Stimulated activated CD4-positive, alpha-beta T cell treated with anti-CD3 and anti-CD28 coated beads, Interleukin-4, amount 100 ng/mL, for 24 hours (primary cell): ENCODE measurements around the gene DNAAF9.
"Not testable (repeated sequence)": the region's sequence is repeated elsewhere in the genome, so short reads cannot be mapped to it uniquely, and the experiment has no call there.

Source experiments
- DNase-seq: peaks from one replicate; pipeline ENCODE4 v3.0.0-alpha.2; 2020

DNAAF9 gene

GRCh38 chr20:3407040-3407770, at the start of gene DNAAF9:
TSS of gene DNAAF9 (minus strand) at chr20:3407669. CDS start at chr20:3407557, 112 bp downstream.
- DNase-seq, result peak; percentile 46

GRCh38 chr20:3456648-3457047, 49.2 kb upstream of the DNAAF9 start:
- DNase-seq, result no peak

GRCh38 chr20:3454831-3455230, 47.4 kb upstream of the DNAAF9 start:
- DNase-seq, result no peak

GRCh38 chr20:3452690-3453089, 45.2 kb upstream of the DNAAF9 start:
- DNase-seq, result no peak

- DNase-seq, result no peak
Measured at GRCh38 chr20:3452136-3452535, 44.7 kb upstream of the DNAAF9 start.

- no peak for DNase-seq
Measured at GRCh38 chr20:3449319-3449718, 41.9 kb upstream of the DNAAF9 start.

- DNase-seq, result no peak
Measured at GRCh38 chr20:3447321-3447720, 39.9 kb upstream of the DNAAF9 start.

- no peak for DNase-seq
Measured at GRCh38 chr20:3446779-3447178, 39.3 kb upstream of the DNAAF9 start.

GRCh38 chr20:3436864-3437574, 29.6 kb upstream of the DNAAF9 start:
- DNase-seq, result no peak

- no peak for DNase-seq
Measured at GRCh38 chr20:3434232-3434631, 26.8 kb upstream of the DNAAF9 start.

GRCh38 chr20:3433744-3434143, 26.3 kb upstream of the DNAAF9 start:
- no peak for DNase-seq

GRCh38 chr20:3432844-3433243, 25.4 kb upstream of the DNAAF9 start:
- DNase-seq, result no peak

- DNase-seq, result no peak
Measured at GRCh38 chr20:3431109-3431508, 23.6 kb upstream of the DNAAF9 start.

- no peak for DNase-seq
Measured at GRCh38 chr20:3430376-3431069, 23.1 kb upstream of the DNAAF9 start.

- DNase-seq, result not testable (repeated sequence)
Measured at GRCh38 chr20:3426766-3427165, 19.3 kb upstream of the DNAAF9 start.

GRCh38 chr20:3423126-3423525, 15.7 kb upstream of the DNAAF9 start:
- DNase-seq, result no peak

GRCh38 chr20:3421985-3422384, 14.5 kb upstream of the DNAAF9 start:
- no peak for DNase-seq

GRCh38 chr20:3420211-3420707, 12.8 kb upstream of the DNAAF9 start:
- peak; percentile 53 for DNase-seq

GRCh38 chr20:3418161-3418560, 10.7 kb upstream of the DNAAF9 start:
- DNase-seq, result not testable (repeated sequence)

- DNase-seq, result no peak
Measured at GRCh38 chr20:3414122-3414521, 6.7 kb upstream of the DNAAF9 start.

GRCh38 chr20:3413393-3413889, 6.0 kb upstream of the DNAAF9 start:
- DNase-seq, result no peak

- no peak for DNase-seq
Measured at GRCh38 chr20:3412600-3413392, 5.3 kb upstream of the DNAAF9 start.

- DNase-seq, result no peak
Measured at GRCh38 chr20:3410464-3410863, 3.0 kb upstream of the DNAAF9 start.
